ENCODE results near the gene TMEM273. TPM values are rescaled to one million over a fixed set of nuclear protein-coding genes. Genes with fewer than 3 reads are reported as not detected.
A peak's percentile ranks its signal among the peaks of the same experiment; 100 is the strongest.

The TMEM273 gene
- total RNA-seq, 2 experiments from 2014 or later, result 44.9 to 72.0 TPM

DNA sequence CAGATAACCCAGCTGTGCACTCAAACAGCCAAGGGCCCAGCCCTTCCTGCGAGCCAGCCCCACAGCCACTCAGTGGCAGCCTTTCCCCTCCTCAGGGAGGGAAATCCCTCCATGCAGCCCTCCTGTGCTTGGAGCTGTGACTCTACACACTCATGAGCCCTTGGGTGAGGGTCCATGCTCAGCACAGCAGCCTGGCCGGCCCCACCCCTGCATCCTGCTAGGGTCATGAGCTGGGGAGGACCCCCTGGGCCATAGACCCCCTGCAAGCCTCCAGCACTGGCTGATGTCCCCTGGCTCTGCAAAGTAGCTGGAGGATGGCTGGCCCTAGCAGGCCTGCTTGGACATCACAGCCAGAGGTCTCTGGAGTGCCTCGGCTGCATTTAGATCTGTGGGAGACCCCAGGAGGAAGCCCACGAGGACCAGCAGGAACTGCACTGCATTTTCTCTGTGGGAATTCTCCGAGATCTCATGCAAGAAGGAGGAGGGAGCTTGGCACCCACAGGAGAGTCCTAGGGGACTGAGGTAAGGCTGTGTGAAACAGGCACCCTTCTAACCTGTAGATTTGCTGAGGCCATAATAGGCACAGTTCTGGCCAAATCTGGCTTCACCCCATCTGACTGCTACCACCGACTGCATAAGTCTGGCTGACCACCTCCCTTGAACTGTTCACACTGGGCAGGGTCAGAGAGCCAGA is 17.4 kb downstream of the TMEM273 start:
- CTCF ChIA-PET, result interaction anchor here (1.5 kb wide), 1 partner anchor 8 kb away, joined by 3 read pairs; no protein-coding TSS in a partner anchor
- no peak overlapping the region for H3K4me3 Mint-ChIP-seq
- DNase-seq (no peak), ATAC-seq (no peak)
- H3K27ac Mint-ChIP-seq, result peak overlapping the region; percentile 47
- peaks cover 9% of the 10 kb centered on the region for H3K36me3 Mint-ChIP-seq
- no peaks in the 10 kb centered on the region for H3K9me3 Mint-ChIP-seq (ENCODE audit: low read depth)
- H3K27me3 Mint-ChIP-seq, result no peaks in the 10 kb centered on the region
- H3K4me1 Mint-ChIP-seq, result peaks cover 50% of the 10 kb centered on the region

DNA sequence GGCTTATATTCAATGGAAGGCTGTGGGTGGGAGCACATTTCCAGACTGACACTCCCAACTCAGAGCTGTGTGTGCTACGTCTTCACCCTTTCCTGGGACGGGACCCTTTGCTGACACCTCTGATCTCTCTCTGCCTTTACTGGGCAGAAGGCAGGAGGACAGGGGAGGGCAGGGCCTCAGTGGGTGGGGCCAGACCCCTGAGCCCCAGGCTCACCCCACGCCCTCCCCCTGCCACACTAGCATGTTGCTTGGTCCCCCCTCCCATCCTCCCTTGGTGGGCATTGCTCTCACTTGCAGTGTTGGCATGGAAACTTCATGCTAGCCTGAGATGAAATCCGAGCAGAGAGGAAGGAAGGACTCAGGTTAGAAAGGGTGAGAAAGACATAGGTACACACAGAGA is 18.4 kb downstream of the TMEM273 start:
- Mint-ChIP-seq H3K4me1 (peaks cover 43% of the 10 kb centered on the region), H3K9me3 (ENCODE audit: low read depth) (no peaks in the 10 kb centered on the region), H3K36me3 (peaks cover 7% of the 10 kb centered on the region), H3K27me3 (no peaks in the 10 kb centered on the region), H3K4me3 (no peak overlapping the region), H3K27ac (no peak overlapping the region)
- DNase-seq, result no peak
- CTCF ChIA-PET, result interaction anchor here (1.2 kb wide), 1 partner anchor 512 kb away, joined by 5 read pairs; no protein-coding TSS in a partner anchor
- ATAC-seq, result no peak

DNA sequence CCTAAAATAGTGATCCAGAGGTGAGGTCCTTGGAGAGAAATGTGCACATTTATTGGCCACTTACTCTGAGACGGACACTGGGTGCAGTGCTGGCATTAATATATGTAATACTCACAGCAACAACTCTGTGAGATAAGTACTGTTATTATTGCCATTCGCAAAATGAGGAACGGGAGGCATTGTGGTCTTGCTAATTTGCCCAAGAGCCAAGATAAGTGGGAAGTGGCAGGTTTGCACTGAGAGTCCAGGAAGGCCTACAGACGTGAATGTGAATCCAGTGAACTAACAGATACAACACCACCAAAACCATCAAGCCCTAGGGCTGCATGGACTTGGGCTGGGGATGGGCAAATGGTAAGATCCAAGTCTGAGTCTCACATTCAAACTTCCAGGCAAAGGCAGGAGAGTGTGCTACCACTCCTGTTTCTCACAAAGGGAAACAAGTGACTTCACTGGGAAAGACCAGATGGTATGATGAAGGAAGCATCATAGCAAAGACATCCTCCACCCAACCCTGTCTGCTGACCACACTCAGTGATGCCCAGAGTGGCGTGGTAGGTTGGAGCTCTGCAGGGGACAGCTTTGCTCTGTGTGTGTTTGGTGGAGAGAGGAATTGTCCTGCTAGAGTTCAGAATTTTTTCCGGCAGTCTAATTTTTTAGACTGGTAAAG is 19.2 kb downstream of the TMEM273 start:
- H3K27me3 Mint-ChIP-seq, result no peaks in the 10 kb centered on the region
- H3K27ac Mint-ChIP-seq, result no peak overlapping the region
- ATAC-seq, result no peak
- H3K4me3 Mint-ChIP-seq, result no peak overlapping the region
- CTCF ChIA-PET, result interaction anchor here (1.2 kb wide), 1 partner anchor 511 kb away, joined by 5 read pairs; no protein-coding TSS in a partner anchor
- peaks cover 47% of the 10 kb centered on the region for H3K4me1 Mint-ChIP-seq
- no peaks in the 10 kb centered on the region for H3K9me3 Mint-ChIP-seq (ENCODE audit: low read depth)
- no peak for DNase-seq
- H3K36me3 Mint-ChIP-seq, result peaks cover 9% of the 10 kb centered on the region

DNA sequence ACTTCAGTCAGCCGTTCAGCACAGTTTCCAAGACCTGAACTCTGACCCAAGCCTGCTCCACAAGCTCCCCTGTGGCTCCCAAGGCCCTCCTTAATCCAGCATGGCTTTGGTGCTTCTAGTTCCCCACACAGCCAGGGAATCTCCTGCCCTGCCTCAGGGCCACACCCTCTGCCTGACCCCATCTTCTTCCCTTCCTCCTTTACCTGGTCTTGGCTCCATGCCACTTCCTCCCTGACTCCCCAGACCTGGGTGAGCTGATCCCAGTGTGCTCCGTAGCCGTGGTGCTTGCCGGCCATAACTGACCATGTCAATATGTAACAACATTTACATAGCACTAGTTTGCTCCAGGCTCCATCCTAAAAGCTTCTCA is 20.0 kb downstream of the TMEM273 start:
- no peaks in the 10 kb centered on the region for H3K9me3 Mint-ChIP-seq (ENCODE audit: low read depth)
- peak overlapping the region; percentile 7 for H3K27ac Mint-ChIP-seq
- DNase-seq (no peak), ATAC-seq (no peak)
- peaks cover 43% of the 10 kb centered on the region for H3K4me1 Mint-ChIP-seq
- H3K4me3 Mint-ChIP-seq, result no peak overlapping the region
- H3K27me3 Mint-ChIP-seq, result no peaks in the 10 kb centered on the region
- peaks cover 9% of the 10 kb centered on the region for H3K36me3 Mint-ChIP-seq
- CTCF ChIA-PET, result interaction anchor here (1.0 kb wide), 1 partner anchor 511 kb away, joined by 3 read pairs; no protein-coding TSS in a partner anchor

DNA sequence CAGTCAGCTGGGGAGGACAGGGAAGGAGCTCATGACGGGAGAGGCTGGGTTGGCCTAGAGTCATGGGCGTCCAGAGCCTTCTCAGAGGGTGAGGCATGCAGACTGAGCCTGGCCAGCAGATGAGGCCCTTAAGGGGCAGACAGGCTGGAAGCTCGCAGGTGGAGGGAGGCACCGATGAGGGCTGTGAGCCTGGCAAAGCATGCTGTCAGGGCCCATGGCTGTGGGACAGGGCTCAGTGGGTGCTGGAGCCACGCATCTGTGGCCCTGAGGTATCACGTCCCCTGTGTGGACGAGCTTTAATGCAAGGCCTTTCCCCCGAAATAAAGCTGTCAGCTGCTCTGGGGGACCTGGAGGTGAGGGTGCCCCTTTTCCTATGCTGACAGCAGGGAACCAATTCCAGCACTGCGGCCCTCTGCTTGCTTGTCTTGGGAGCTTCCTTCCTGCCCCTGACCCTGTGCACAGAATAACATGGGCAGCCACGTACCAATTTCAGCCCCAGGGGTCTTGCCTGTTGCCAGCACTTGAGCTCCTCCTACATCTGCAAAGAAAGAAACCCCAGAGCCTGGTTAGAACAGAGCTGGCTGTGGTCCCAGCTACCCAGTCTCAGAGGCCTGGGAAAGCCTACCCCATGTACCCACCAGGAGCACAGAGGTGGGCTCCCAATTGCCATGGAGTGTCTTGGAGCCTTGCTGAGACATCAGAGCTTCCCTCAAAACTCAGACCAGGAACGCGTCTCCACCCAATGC is 20.6 kb downstream of the TMEM273 start:
- DNase-seq, result no peak
- peak overlapping the region; percentile 7 for H3K27ac Mint-ChIP-seq
- peaks cover 11% of the 10 kb centered on the region for H3K36me3 Mint-ChIP-seq
- no peak overlapping the region for H3K4me3 Mint-ChIP-seq
- ATAC-seq, result no peak
- peaks cover 40% of the 10 kb centered on the region for H3K4me1 Mint-ChIP-seq
- H3K27me3 Mint-ChIP-seq, result no peaks in the 10 kb centered on the region
- H3K9me3 Mint-ChIP-seq (ENCODE audit: low read depth), result no peaks in the 10 kb centered on the region
- CTCF ChIA-PET, result interaction anchor here (0.9 to 1.0 kb wide), 2 partner anchors 15 to 511 kb away, joined by 3 read pairs; no protein-coding TSS in a partner anchor

DNA sequence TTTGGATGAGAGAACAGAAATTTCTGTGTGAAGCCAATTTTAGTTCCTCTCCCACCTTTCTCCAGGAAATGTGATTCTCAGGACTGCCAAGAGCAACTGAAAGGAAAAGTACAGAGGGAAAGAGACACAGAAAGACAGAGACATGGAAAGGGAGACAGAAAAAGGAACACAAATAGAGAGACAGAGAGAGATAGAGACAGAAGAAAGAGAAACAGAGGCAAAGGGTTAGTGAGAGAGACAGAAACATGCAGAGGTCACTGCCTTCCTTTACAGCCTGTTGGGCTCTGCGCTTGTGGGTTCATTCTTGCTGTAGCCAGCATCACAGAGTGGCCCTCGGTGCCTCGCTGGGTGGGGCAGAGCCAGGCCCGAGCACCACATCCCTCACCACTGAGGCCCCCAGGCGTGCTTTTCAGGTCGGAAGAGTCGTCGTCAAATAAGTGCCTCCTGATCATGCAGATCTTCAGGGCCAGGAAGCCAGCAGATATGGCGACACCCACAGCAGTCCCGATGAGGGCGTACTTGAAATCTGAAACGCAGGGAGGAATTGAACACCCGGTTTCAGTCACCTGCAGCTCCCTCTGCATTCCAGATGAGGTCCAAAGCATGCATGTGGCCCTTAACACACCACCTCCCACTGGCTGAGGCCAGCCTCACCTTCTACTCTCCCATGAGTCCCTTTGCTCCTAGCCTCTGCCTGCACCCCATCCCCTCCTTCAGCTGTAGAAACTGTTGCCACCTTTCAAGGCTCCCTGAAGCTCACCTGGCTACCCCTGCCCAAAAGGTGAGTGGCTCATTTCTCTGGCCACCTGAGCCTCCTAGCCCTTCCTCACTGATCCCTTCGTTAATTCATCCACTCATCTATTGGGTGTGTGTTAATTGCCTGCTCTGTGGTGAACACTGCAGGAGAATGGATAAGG is 21.4 kb downstream of the TMEM273 start:
- CTCF ChIA-PET, result interaction anchor here (0.9 kb wide), 1 partner anchor 14 kb away, joined by 3 read pairs; no protein-coding TSS in a partner anchor
- ATAC-seq (no peak), DNase-seq (no peak)
- Mint-ChIP-seq H3K9me3 (ENCODE audit: low read depth) (no peaks in the 10 kb centered on the region), H3K27ac (peak overlapping the region; percentile 31), H3K4me3 (no peak overlapping the region), H3K4me1 (peaks cover 32% of the 10 kb centered on the region), H3K27me3 (no peaks in the 10 kb centered on the region), H3K36me3 (peaks cover 13% of the 10 kb centered on the region)

DNA sequence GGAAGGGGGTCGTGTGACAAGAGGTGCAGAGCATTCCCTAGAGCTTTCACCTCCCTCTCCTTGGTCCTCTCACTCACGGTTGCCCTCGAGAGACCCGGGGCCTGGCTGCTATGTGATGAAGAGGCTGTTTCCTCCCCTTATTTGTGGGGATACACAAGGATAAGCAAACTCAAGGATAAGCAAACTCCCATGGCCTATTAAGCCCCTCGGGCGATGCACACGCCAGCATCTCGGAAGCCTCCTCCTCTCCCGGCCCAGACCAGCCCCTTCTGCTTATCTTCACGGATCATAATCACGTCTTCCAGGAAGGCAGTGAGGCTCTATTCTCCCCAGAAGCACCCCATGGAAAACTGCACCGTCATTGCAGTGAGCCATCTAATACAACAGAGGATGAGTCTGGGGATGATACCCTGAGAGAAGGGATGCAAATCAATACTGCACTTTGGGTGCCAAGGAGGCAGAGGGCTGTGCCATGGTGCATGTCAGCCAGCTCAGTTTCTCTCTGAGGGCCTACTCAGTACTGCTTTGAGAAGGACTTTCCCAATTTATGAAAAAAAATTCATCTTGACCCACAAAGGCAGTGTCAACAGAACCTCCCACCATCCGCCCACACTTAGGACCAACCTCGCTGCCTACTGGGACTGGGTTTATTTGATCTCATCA is 22.2 kb downstream of the TMEM273 start:
- CTCF ChIA-PET, result no interaction called here
- Mint-ChIP-seq H3K27me3 (no peaks in the 10 kb centered on the region), H3K4me1 (peaks cover 32% of the 10 kb centered on the region), H3K4me3 (no peak overlapping the region), H3K27ac (no peak overlapping the region), H3K9me3 (ENCODE audit: low read depth) (no peaks in the 10 kb centered on the region), H3K36me3 (peaks cover 14% of the 10 kb centered on the region)
- no peak for ATAC-seq
- no peak for DNase-seq

DNA sequence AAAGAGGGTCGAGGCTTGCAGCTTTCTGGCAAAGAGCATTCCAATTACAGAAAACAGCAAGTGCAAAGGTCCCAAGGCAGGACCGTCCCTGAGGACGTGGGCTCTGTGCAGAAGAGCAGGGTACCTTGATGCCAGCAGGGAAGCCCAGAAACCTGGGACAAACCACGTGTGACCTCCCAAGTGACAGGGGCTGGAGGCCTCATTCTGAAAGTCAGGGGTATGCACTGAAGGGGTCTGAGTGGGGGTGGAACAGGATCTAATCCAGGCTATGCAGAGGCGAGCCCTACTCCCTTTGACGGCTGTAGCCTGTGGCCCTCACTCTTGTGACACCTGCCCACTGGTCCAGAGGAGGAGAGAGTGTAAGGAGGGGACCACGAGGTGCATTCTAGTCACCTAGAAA is 22.9 kb downstream of the TMEM273 start:
- CTCF ChIA-PET, result interaction anchor here (1.6 to 1.7 kb wide), 2 partner anchors 13 to 509 kb away, joined by 9 to 11 read pairs; no protein-coding TSS in a partner anchor
- no peak overlapping the region for H3K27ac Mint-ChIP-seq
- peaks cover 17% of the 10 kb centered on the region for H3K36me3 Mint-ChIP-seq
- DNase-seq (no peak), ATAC-seq (no peak)
- peaks cover 30% of the 10 kb centered on the region for H3K4me1 Mint-ChIP-seq
- no peak overlapping the region for H3K4me3 Mint-ChIP-seq
- no peaks in the 10 kb centered on the region for H3K9me3 Mint-ChIP-seq (ENCODE audit: low read depth)
- no peaks in the 10 kb centered on the region for H3K27me3 Mint-ChIP-seq

DNA sequence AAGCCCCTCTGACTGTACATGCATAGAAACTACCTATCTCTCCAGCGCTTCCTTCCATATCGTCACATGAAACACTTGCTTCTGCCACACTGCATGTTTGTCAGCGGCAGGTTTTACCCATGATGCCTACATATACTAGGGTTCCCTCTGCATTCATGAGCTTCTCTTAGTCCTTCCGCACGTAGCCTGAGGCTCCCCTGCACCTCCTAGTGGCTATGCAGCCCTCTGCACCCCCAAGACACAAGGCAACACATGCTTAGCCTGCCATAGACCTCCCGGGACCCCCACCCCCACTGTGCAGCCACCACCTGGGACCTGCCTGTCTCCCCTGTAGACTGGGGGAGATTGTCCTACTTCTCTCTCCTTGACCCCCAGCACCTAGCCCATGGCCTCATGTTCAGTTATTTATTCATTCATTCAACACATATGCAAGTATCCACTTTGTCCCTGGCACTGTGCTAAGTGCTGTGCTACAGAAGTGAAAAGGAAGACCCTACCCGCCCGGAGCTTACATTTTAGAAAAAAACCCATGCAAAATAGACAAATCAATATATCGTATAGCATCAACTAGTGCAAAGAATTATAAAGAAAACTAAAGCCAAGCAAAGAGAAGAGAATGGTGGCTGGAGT is 23.5 kb downstream of the TMEM273 start:
- peak; percentile 88 for ATAC-seq
- Mint-ChIP-seq H3K27ac (peak overlapping the region; percentile 16), H3K9me3 (ENCODE audit: low read depth) (no peaks in the 10 kb centered on the region), H3K4me3 (no peak overlapping the region), H3K27me3 (no peaks in the 10 kb centered on the region), H3K36me3 (peaks cover 17% of the 10 kb centered on the region), H3K4me1 (peaks cover 29% of the 10 kb centered on the region)
- peak; percentile 69 for DNase-seq
- CTCF ChIA-PET, result interaction anchor here (0.6 to 2.3 kb wide), 14 partner anchors 9 to 508 kb away, joined by 3 to 11 read pairs (median 4); no protein-coding TSS in a partner anchor

DNA sequence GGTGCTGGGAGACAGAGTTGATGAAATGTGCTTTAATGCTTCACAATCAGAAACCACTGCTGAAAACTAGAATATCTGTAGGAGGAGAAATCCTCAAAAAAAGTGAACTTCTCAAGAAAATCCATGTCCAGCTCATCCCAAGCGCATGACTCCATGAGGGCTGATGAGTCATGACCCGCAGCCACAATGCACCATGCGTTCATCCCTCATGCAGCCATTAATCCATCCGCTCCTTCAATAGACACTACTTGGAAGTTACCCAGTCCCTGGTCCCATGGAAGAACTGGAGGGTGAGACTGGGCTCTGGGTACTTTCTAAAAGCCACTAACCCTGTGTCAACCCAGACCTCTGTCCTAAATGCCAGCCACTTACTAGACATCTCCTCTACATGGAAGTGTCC is 24.4 kb downstream of the TMEM273 start:
- CTCF ChIA-PET, result interaction anchor here (1.0 to 2.3 kb wide), 10 partner anchors 9 to 508 kb away, joined by 3 to 11 read pairs (median 6); no protein-coding TSS in a partner anchor
- H3K4me1 Mint-ChIP-seq, result peaks cover 26% of the 10 kb centered on the region
- no peaks in the 10 kb centered on the region for H3K9me3 Mint-ChIP-seq (ENCODE audit: low read depth)
- H3K36me3 Mint-ChIP-seq, result peaks cover 18% of the 10 kb centered on the region
- H3K27me3 Mint-ChIP-seq, result no peaks in the 10 kb centered on the region
- no peak overlapping the region for H3K4me3 Mint-ChIP-seq
- ATAC-seq (no peak), DNase-seq (no peak)
- H3K27ac Mint-ChIP-seq, result no peak overlapping the region

DNA sequence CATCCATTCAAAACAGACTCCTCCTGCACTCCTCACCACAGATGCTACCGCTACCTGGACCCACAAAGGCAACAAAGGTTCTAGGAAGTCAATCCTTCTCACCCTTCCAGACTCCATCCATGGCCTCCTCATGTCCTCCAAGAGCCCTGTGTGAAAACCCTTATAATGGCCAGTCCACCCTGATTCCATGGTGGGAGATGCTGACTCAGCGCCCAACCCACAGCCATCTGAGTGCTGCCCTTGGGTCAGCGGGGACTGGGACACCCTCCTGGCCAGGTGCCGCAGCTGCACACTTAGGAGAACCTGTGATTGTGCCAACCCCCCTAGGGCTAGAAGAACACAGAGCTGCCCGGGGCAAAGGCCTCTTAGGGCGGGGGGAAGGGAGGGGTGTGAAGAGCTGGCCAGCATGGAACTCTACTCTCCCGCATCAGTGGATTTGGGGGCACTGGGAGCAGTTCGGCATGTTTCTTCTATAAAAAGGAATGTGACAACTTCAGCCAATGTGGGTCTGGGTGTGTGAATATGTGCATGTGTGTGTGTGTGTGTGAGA is 25.4 kb downstream of the TMEM273 start:
- peaks cover 20% of the 10 kb centered on the region for H3K36me3 Mint-ChIP-seq
- CTCF ChIA-PET, result interaction anchor here (1.2 to 2.3 kb wide), 2 partner anchors 8 to 504 kb away, joined by 3 to 9 read pairs; no protein-coding TSS in a partner anchor
- peaks cover 28% of the 10 kb centered on the region for H3K4me1 Mint-ChIP-seq
- no peak for DNase-seq
- no peak overlapping the region for H3K27ac Mint-ChIP-seq
- H3K4me3 Mint-ChIP-seq, result no peak overlapping the region
- H3K9me3 Mint-ChIP-seq (ENCODE audit: low read depth), result no peaks in the 10 kb centered on the region
- H3K27me3 Mint-ChIP-seq, result no peaks in the 10 kb centered on the region
- ATAC-seq, result no peak

All from activated CD8-positive, alpha-beta memory T cell treated with anti-CD3 and anti-CD28 coated beads, Interleukin-2, amount 10 ng/mL, durations not matched to agents 7 days and 5 days (primary cell).